Right renal pelvis (tissue), 4 donors: Measurements from ENCODE around the gene ADAMTSL1. TPM values are rescaled to one million over a fixed set of nuclear protein-coding genes. Genes with fewer than 3 reads are reported as not detected.
"Not testable (repeated sequence)": the region's sequence is repeated elsewhere in the genome, so short reads cannot be mapped to it uniquely, and the experiment has no call there.

Source experiments
- DNase-seq, 4 donors: peaks; one replicate each; pipeline ENCODE4 v3.0.0-alpha.2; 2013; ENCODE audit warnings: low read depth in 4 of 4, low spot score in 3 of 4, missing footprints in 1 of 4
- polyA plus RNA-seq, 4 donors: library from polyadenylated mRNA; unstranded; fragments of 120-200 nt; gene quantifications; one replicate each; pipeline ENCODE4 v1.2.1, GENCODE V29; 2013; ENCODE audit not compliant: insufficient read length in 4 of 4

Gene ADAMTSL1
- polyA plus RNA-seq, 4 donors = 12.3 to 19.2 (median 16.6) TPM

GRCh38 chr9:18834740-18835361 is 360.9 kb downstream of the ADAMTSL1 start:
- DNase-seq = no peak

GRCh38 chr9:18837402-18837801 is 363.4 kb downstream of the ADAMTSL1 start:
- DNase-seq = no peak

- DNase-seq = no peak
Observed at GRCh38 chr9:18847576-18848275, 373.8 kb downstream of the ADAMTSL1 start.

- no peak for DNase-seq
Observed at GRCh38 chr9:18848657-18849056, 374.7 kb downstream of the ADAMTSL1 start.

- no peak for DNase-seq
Observed at GRCh38 chr9:18849270-18849669, 375.3 kb downstream of the ADAMTSL1 start.

- no peak for DNase-seq
Observed at GRCh38 chr9:18849890-18850677, 376.1 kb downstream of the ADAMTSL1 start.

GRCh38 chr9:18851069-18851795 is 377.3 kb downstream of the ADAMTSL1 start:
- DNase-seq = no peak

GRCh38 chr9:18855656-18856055 is 381.7 kb downstream of the ADAMTSL1 start:
- DNase-seq = no peak

GRCh38 chr9:18857334-18857733 is 383.4 kb downstream of the ADAMTSL1 start:
- DNase-seq = no peak

GRCh38 chr9:18857769-18858168 is 383.8 kb downstream of the ADAMTSL1 start:
- no peak for DNase-seq

GRCh38 chr9:18861609-18862544 is 387.9 kb downstream of the ADAMTSL1 start:
- DNase-seq = peak; percentile 22 to 45 (median 30)

GRCh38 chr9:18863791-18864190 is 389.8 kb downstream of the ADAMTSL1 start:
- no peak for DNase-seq

- no peak for DNase-seq
Observed at GRCh38 chr9:18864516-18864915, 390.6 kb downstream of the ADAMTSL1 start.

- no peak for DNase-seq
Observed at GRCh38 chr9:18865542-18865941, 391.6 kb downstream of the ADAMTSL1 start.

GRCh38 chr9:18866121-18866831 is 392.3 kb downstream of the ADAMTSL1 start:
- DNase-seq = no peak

GRCh38 chr9:18869725-18870124 is 395.8 kb downstream of the ADAMTSL1 start:
- no peak for DNase-seq

- no peak for DNase-seq
Observed at GRCh38 chr9:18874069-18874468, 400.1 kb downstream of the ADAMTSL1 start.

- DNase-seq = not testable (repeated sequence)
Observed at GRCh38 chr9:18874990-18875389, 401.0 kb downstream of the ADAMTSL1 start.

- no peak for DNase-seq
Observed at GRCh38 chr9:18877984-18878383, 404.0 kb downstream of the ADAMTSL1 start.
